ENCODE measurements around the gene AIRE.

AIRE gene

GRCh38 chr21:44322621-44323325 lies 37.1 kb downstream of the AIRE start:
- no peak for DNase-seq (ENCODE audit: insufficient read length, low spot score)
- no peak for FAIRE-seq

- FAIRE-seq, result no peak
- DNase-seq (ENCODE audit: insufficient read length, low spot score), result no peak
Measured at GRCh38 chr21:44323591-44323990, 37.9 kb downstream of the AIRE start.

GRCh38 chr21:44324106-44324853 lies 38.6 kb downstream of the AIRE start:
- FAIRE-seq (no peak), DNase-seq (ENCODE audit: insufficient read length, low spot score) (no peak)

- FAIRE-seq, result no peak
- no peak for DNase-seq (ENCODE audit: insufficient read length, low spot score)
Measured at GRCh38 chr21:44324854-44325107, 39.1 kb downstream of the AIRE start.

GRCh38 chr21:44325386-44326271 lies 40.0 kb downstream of the AIRE start:
- DNase-seq (ENCODE audit: insufficient read length, low spot score) (no peak), FAIRE-seq (no peak)

GRCh38 chr21:44326272-44326647 lies 40.6 kb downstream of the AIRE start:
- DNase-seq (ENCODE audit: insufficient read length, low spot score) (no peak), FAIRE-seq (no peak)

GRCh38 chr21:44326716-44327602 lies 41.3 kb downstream of the AIRE start:
- no peak for FAIRE-seq

GRCh38 chr21:44327603-44327974 lies 41.9 kb downstream of the AIRE start:
- DNase-seq (ENCODE audit: insufficient read length, low spot score) (no peak), FAIRE-seq (no peak)

More at GRCh38 chr21:44326716-44327602, 41.3 kb downstream of the AIRE start:
- DNase-seq (ENCODE audit: insufficient read length, low spot score), result no peak

GRCh38 chr21:44328242-44328895 lies 42.7 kb downstream of the AIRE start:
- DNase-seq (ENCODE audit: insufficient read length, low spot score), result no peak
- no peak for FAIRE-seq

- no peak for FAIRE-seq
- no peak for DNase-seq (ENCODE audit: insufficient read length, low spot score)
Measured at GRCh38 chr21:44329086-44329889, 43.6 kb downstream of the AIRE start.

GRCh38 chr21:44329971-44330681 lies 44.5 kb downstream of the AIRE start:
- DNase-seq (ENCODE audit: insufficient read length, low spot score), result no peak

GRCh38 chr21:44330698-44331097 lies 45.0 kb downstream of the AIRE start:
- DNase-seq (ENCODE audit: insufficient read length, low spot score) (no peak), FAIRE-seq (no peak)

More at GRCh38 chr21:44329971-44330681, 44.5 kb downstream of the AIRE start:
- no peak for FAIRE-seq

GRCh38 chr21:44331209-44331608 lies 45.5 kb downstream of the AIRE start:
- FAIRE-seq (no peak), DNase-seq (ENCODE audit: insufficient read length, low spot score) (no peak)

- FAIRE-seq, result no peak
Measured at GRCh38 chr21:44331650-44332307, 46.1 kb downstream of the AIRE start.

GRCh38 chr21:44332383-44332782 lies 46.7 kb downstream of the AIRE start:
- FAIRE-seq (no peak), DNase-seq (ENCODE audit: insufficient read length, low spot score) (no peak)

More at GRCh38 chr21:44331650-44332307, 46.1 kb downstream of the AIRE start:
- no peak for DNase-seq (ENCODE audit: insufficient read length, low spot score)

GRCh38 chr21:44332965-44333364 lies 47.3 kb downstream of the AIRE start:
- DNase-seq (ENCODE audit: insufficient read length, low spot score) (no peak), FAIRE-seq (no peak)

GRCh38 chr21:44333509-44334328 lies 48.0 kb downstream of the AIRE start:
- DNase-seq (ENCODE audit: insufficient read length, low spot score) (no peak), FAIRE-seq (no peak)

All from GM19239 (cell line).